ENCODE results near the gene CEP89. TPM values are rescaled to one million over a fixed set of nuclear protein-coding genes. Genes with fewer than 3 reads are reported as not detected.

CEP89 gene
- total RNA-seq, 1 donor from 2014 or later = 5.0 TPM

GRCh38 chr19:32863301-32863700 is 108.5 kb downstream of the CEP89 start:
- H3K4me3 ChIP-seq (ENCODE audit: low read depth, low read length) = no peak overlapping the region
- FAIRE-seq (no peak), DNase-seq (ENCODE audit: low read depth) (no peak)
- H3K36me3 ChIP-seq (ENCODE audit: control insufficient read depth, insufficient read depth, low read length) = no peaks in the 10 kb centered on the region
- TF ChIP-seq CTCF (IDR thresholded peaks at IDR 0.05; ENCODE audit: insufficient read depth, low read length, severe bottlenecking) = no peak
- no peaks in the 10 kb centered on the region for H3K27me3 ChIP-seq (ENCODE audit: control insufficient read depth, insufficient read depth, low read length)

- FAIRE-seq = no peak
These were observed 109.0 kb downstream of the CEP89 start for GRCh38 chr19:32862741-32863140.

GRCh38 chr19:32862173-32862572 is 109.6 kb downstream of the CEP89 start:
- no peak for TF ChIP-seq CTCF (IDR thresholded peaks at IDR 0.05; ENCODE audit: insufficient read depth, low read length, severe bottlenecking)
- H3K36me3 ChIP-seq (ENCODE audit: control insufficient read depth, insufficient read depth, low read length) = no peaks in the 10 kb centered on the region
- no peak overlapping the region for H3K4me3 ChIP-seq (ENCODE audit: low read depth, low read length)
- H3K27me3 ChIP-seq (ENCODE audit: control insufficient read depth, insufficient read depth, low read length) = no peaks in the 10 kb centered on the region
- FAIRE-seq = no peak
- DNase-seq (ENCODE audit: low read depth) = no peak

More at GRCh38 chr19:32862741-32863140, 109.0 kb downstream of the CEP89 start:
- Histone ChIP-seq H3K4me3 (ENCODE audit: low read depth, low read length) (no peak overlapping the region), H3K36me3 (ENCODE audit: control insufficient read depth, insufficient read depth, low read length) (no peaks in the 10 kb centered on the region), H3K27me3 (ENCODE audit: control insufficient read depth, insufficient read depth, low read length) (no peaks in the 10 kb centered on the region)
- TF ChIP-seq CTCF (IDR thresholded peaks at IDR 0.05; ENCODE audit: insufficient read depth, low read length, severe bottlenecking) = no peak
- DNase-seq (ENCODE audit: low read depth) = no peak

- TF ChIP-seq CTCF (IDR thresholded peaks at IDR 0.05; ENCODE audit: insufficient read depth, low read length, severe bottlenecking) = no peak
- no peak for FAIRE-seq
- Histone ChIP-seq H3K27me3 (ENCODE audit: control insufficient read depth, insufficient read depth, low read length) (no peaks in the 10 kb centered on the region), H3K36me3 (ENCODE audit: control insufficient read depth, insufficient read depth, low read length) (no peaks in the 10 kb centered on the region), H3K4me3 (ENCODE audit: low read depth, low read length) (no peak overlapping the region)
- DNase-seq (ENCODE audit: low read depth) = no peak
These were observed 110.2 kb downstream of the CEP89 start for GRCh38 chr19:32861596-32861995.

- H3K27me3 ChIP-seq (ENCODE audit: control insufficient read depth, insufficient read depth, low read length) = no peaks in the 10 kb centered on the region
- FAIRE-seq (no peak), DNase-seq (ENCODE audit: low read depth) (no peak)
- H3K4me3 ChIP-seq (ENCODE audit: low read depth, low read length) = no peak overlapping the region
- H3K36me3 ChIP-seq (ENCODE audit: control insufficient read depth, insufficient read depth, low read length) = no peaks in the 10 kb centered on the region
- no peak for TF ChIP-seq CTCF (IDR thresholded peaks at IDR 0.05; ENCODE audit: insufficient read depth, low read length, severe bottlenecking)
These were observed 112.2 kb downstream of the CEP89 start for GRCh38 chr19:32859591-32859990.

GRCh38 chr19:32858559-32858958 is 113.2 kb downstream of the CEP89 start:
- no peaks in the 10 kb centered on the region for H3K27me3 ChIP-seq (ENCODE audit: control insufficient read depth, insufficient read depth, low read length)
- DNase-seq (ENCODE audit: low read depth) (no peak), FAIRE-seq (no peak)
- H3K4me3 ChIP-seq (ENCODE audit: low read depth, low read length) = no peak overlapping the region
- no peak for TF ChIP-seq CTCF (IDR thresholded peaks at IDR 0.05; ENCODE audit: insufficient read depth, low read length, severe bottlenecking)
- H3K36me3 ChIP-seq (ENCODE audit: control insufficient read depth, insufficient read depth, low read length) = no peaks in the 10 kb centered on the region
